CD8-positive, alpha-beta memory T cell (primary cell): ENCODE results near the gene SRGAP1. TPM values are rescaled to one million over a fixed set of nuclear protein-coding genes. Genes with fewer than 3 reads are reported as not detected.
"Not testable (repeated sequence)": the region's sequence is repeated elsewhere in the genome, so short reads cannot be mapped to it uniquely, and the experiment has no call there.

Experiments used
- CTCF ChIA-PET: fragments of 350-600 bp; sonication (Branson Sonifier 250); formaldehyde crosslinking; loops from one replicate; lab custom pipeline; 2021; ENCODE audit warnings: antibody characterized with exemption; lab: Charles Lee
- POLR2A ChIA-PET: fragments of 350-600 bp; sonication (Branson Sonifier 250); formaldehyde crosslinking; loops from one replicate; lab custom pipeline; 2021; ENCODE audit warnings: antibody characterized with exemption; lab: Charles Lee
- DNase-seq, 5 donors: peaks; one replicate each; pipeline versions ENCODE4 v3.0.0 to v3.0.0-alpha.2; 2020 to 2022; ENCODE audit warnings: mixed read lengths in 1 of 5
- H3K27ac ChIP-seq: one replicate; pipeline ENCODE4 v1.7.0; 2013; ENCODE audit warnings: low read depth, mild to moderate bottlenecking, low read length, moderate library complexity
- H3K27me3 ChIP-seq: 2 replicates; pipeline ENCODE4 v1.7.0; 2013; ENCODE audit warnings: low read length, mild to moderate bottlenecking; ENCODE audit not compliant: insufficient read depth, poor library complexity, severe bottlenecking
- H3K36me3 ChIP-seq: 2 replicates; pipeline ENCODE4 v1.7.0; 2013; ENCODE audit warnings: mild to moderate bottlenecking, low read length, moderate library complexity; ENCODE audit not compliant: insufficient read depth
- H3K4me1 ChIP-seq: 2 replicates; pipeline ENCODE4 v1.7.0; 2013; ENCODE audit warnings: mild to moderate bottlenecking, low read length, moderate library complexity; ENCODE audit not compliant: insufficient read depth
- H3K4me3 ChIP-seq: 2 replicates; pipeline ENCODE4 v1.7.0; 2013; ENCODE audit warnings: mild to moderate bottlenecking, low read length
- H3K9me3 ChIP-seq: 2 replicates; pipeline ENCODE4 v1.7.0; 2013; ENCODE audit warnings: mild to moderate bottlenecking, low read length
- H3K27ac Mint-ChIP-seq, 8 donors: one replicate each; pipeline ENCODE4 v1.8.0; 2020 to 2021; ENCODE audit warnings: mixed read lengths in 8 of 8, mild to moderate bottlenecking in 6 of 8, inconsistent platforms in 3 of 8, moderate library complexity in 3 of 8
- H3K27me3 Mint-ChIP-seq, 2 donors: one replicate each; pipeline ENCODE4 v1.8.0; 2020 to 2021; ENCODE audit warnings: mixed read lengths in 2 of 2, mild to moderate bottlenecking in 1 of 2, moderate library complexity in 1 of 2
- H3K36me3 Mint-ChIP-seq, 3 donors: one replicate each; pipeline ENCODE4 v1.8.0; 2020 to 2021; ENCODE audit warnings: mixed read lengths in 3 of 3, inconsistent platforms in 1 of 3, mild to moderate bottlenecking in 1 of 3
- H3K4me1 Mint-ChIP-seq, 3 donors: one replicate each; pipeline ENCODE4 v1.8.0; 2020 to 2021; ENCODE audit warnings: mixed read lengths in 3 of 3, inconsistent platforms in 1 of 3, mild to moderate bottlenecking in 1 of 3
- H3K4me3 Mint-ChIP-seq, 7 donors: one replicate each; pipeline ENCODE4 v1.8.0; 2020 to 2021; ENCODE audit warnings: mixed read lengths in 7 of 7, mild to moderate bottlenecking in 6 of 7, moderate library complexity in 4 of 7, inconsistent platforms in 2 of 7
- H3K9me3 Mint-ChIP-seq, 5 donors: one replicate each; pipeline ENCODE4 v1.8.0; 2020 to 2022; ENCODE audit warnings: mixed read lengths in 5 of 5, mild to moderate bottlenecking in 3 of 5, moderate library complexity in 2 of 5, inconsistent platforms in 1 of 5
- polyA plus RNA-seq: library from polyadenylated mRNA; unstranded; fragments of 300-500 nt; fragmentation: Illumina TruSeq; gene quantifications from one replicate; pipeline ENCODE4 v1.2.3, GENCODE V29; 2021
- total RNA-seq, 2 experiments: library from RNA; stranded (reverse); gene quantifications; one replicate each; pipeline ENCODE4 v1.2.3, GENCODE V29; 2021

The SRGAP1 gene
- total and polyA plus RNA-seq, 3 experiments from 2014 or later = 0.09 to 0.64 (median 0.61) TPM

GRCh38 chr12:64065881-64066451 lies 221.5 kb downstream of the SRGAP1 start:
- ChIA-PET CTCF (no interaction called here), POLR2A (no interaction called here)
- Histone ChIP-seq H3K4me3 (no peak overlapping the region), H3K36me3 (no peaks in the 10 kb centered on the region), H3K27me3 (no peaks in the 10 kb centered on the region), H3K4me1 (no peaks in the 10 kb centered on the region), H3K27ac (no peak overlapping the region), H3K9me3 (no peaks in the 10 kb centered on the region)
- H3K27ac Mint-ChIP-seq = no peak overlapping the region
- H3K4me3 Mint-ChIP-seq = no peak overlapping the region
- no peaks in the 10 kb centered on the region for H3K36me3 Mint-ChIP-seq
- H3K27me3 Mint-ChIP-seq = peaks cover 2 to 21% of the 10 kb centered on the region in 2 donors
- no peaks in the 10 kb centered on the region for H3K9me3 Mint-ChIP-seq
- DNase-seq = no peak
- no peaks in the 10 kb centered on the region for H3K4me1 Mint-ChIP-seq

- Histone ChIP-seq H3K9me3 (no peaks in the 10 kb centered on the region), H3K27me3 (no peaks in the 10 kb centered on the region), H3K4me3 (no peak overlapping the region), H3K27ac (no peak overlapping the region), H3K36me3 (no peaks in the 10 kb centered on the region), H3K4me1 (no peaks in the 10 kb centered on the region)
- Mint-ChIP-seq H3K9me3 (no peaks in the 10 kb centered on the region), H3K4me3 (no peak overlapping the region), H3K27ac (no peak overlapping the region), H3K27me3 (peaks cover 2 to 21% of the 10 kb centered on the region in 2 donors), H3K36me3 (no peaks in the 10 kb centered on the region), H3K4me1 (no peaks in the 10 kb centered on the region)
- ChIA-PET CTCF (no interaction called here), POLR2A (no interaction called here)
- no peak for DNase-seq
Measured at GRCh38 chr12:64066776-64067175, 222.3 kb downstream of the SRGAP1 start.

GRCh38 chr12:64070454-64070853 lies 226.0 kb downstream of the SRGAP1 start:
- POLR2A ChIA-PET = no interaction called here
- Mint-ChIP-seq H3K4me1 (no peaks in the 10 kb centered on the region), H3K27me3 (peaks cover 1 to 20% of the 10 kb centered on the region in 2 donors)

GRCh38 chr12:64072916-64073575 lies 228.5 kb downstream of the SRGAP1 start:
- Histone ChIP-seq H3K36me3 (no peaks in the 10 kb centered on the region), H3K4me3 (no peak overlapping the region), H3K9me3 (no peaks in the 10 kb centered on the region), H3K27ac (no peak overlapping the region), H3K27me3 (no peaks in the 10 kb centered on the region), H3K4me1 (no peaks in the 10 kb centered on the region)
- Mint-ChIP-seq H3K27ac (no peak overlapping the region), H3K4me1 (no peaks in the 10 kb centered on the region), H3K9me3 (peaks cover 0 to 3% (median 0%) of the 10 kb centered on the region in 5 donors), H3K36me3 (no peaks in the 10 kb centered on the region), H3K4me3 (no peak overlapping the region), H3K27me3 (peaks cover 1 to 14% of the 10 kb centered on the region in 2 donors)
- POLR2A ChIA-PET = no interaction called here
- DNase-seq = no peak
- CTCF ChIA-PET = no interaction called here

More at GRCh38 chr12:64070454-64070853, 226.0 kb downstream of the SRGAP1 start:
- Mint-ChIP-seq H3K9me3 (peaks cover 0 to 3% (median 0%) of the 10 kb centered on the region in 5 donors), H3K4me3 (no peak overlapping the region), H3K36me3 (no peaks in the 10 kb centered on the region), H3K27ac (no peak overlapping the region)
- no peaks in the 10 kb centered on the region for H3K27me3 ChIP-seq
- DNase-seq = no peak
- H3K27ac ChIP-seq = no peak overlapping the region
- H3K4me1 ChIP-seq = no peaks in the 10 kb centered on the region
- H3K4me3 ChIP-seq = no peak overlapping the region
- CTCF ChIA-PET = no interaction called here
- H3K9me3 ChIP-seq = no peaks in the 10 kb centered on the region
- H3K36me3 ChIP-seq = no peaks in the 10 kb centered on the region

- H3K9me3 ChIP-seq, H3K4me1 Mint-ChIP-seq, POLR2A ChIA-PET, H3K4me3 Mint-ChIP-seq, H3K4me3 ChIP-seq, H3K36me3 ChIP-seq, H3K27ac ChIP-seq, H3K27me3 ChIP-seq, DNase-seq, CTCF ChIA-PET, H3K4me1 ChIP-seq, H3K9me3 Mint-ChIP-seq, H3K27ac Mint-ChIP-seq, H3K36me3 Mint-ChIP-seq: not testable (repeated sequence)
- peaks cover 5 to 15% of the 10 kb centered on the region in 2 donors for H3K27me3 Mint-ChIP-seq
Measured at GRCh38 chr12:64076565-64076964, 232.1 kb downstream of the SRGAP1 start.

GRCh38 chr12:64077922-64078321 lies 233.4 kb downstream of the SRGAP1 start:
- Histone ChIP-seq H3K36me3 (no peaks in the 10 kb centered on the region), H3K27ac (no peak overlapping the region), H3K27me3 (no peaks in the 10 kb centered on the region), H3K9me3 (no peaks in the 10 kb centered on the region), H3K4me1 (no peaks in the 10 kb centered on the region), H3K4me3 (no peak overlapping the region)
- no peak for DNase-seq
- H3K4me1 Mint-ChIP-seq = no peaks in the 10 kb centered on the region
- H3K36me3 Mint-ChIP-seq = no peaks in the 10 kb centered on the region
- POLR2A ChIA-PET = no interaction called here
- no peak overlapping the region for H3K27ac Mint-ChIP-seq
- H3K27me3 Mint-ChIP-seq = peaks cover 5 to 16% of the 10 kb centered on the region in 2 donors
- H3K4me3 Mint-ChIP-seq = no peak overlapping the region
- peaks cover 0 to 3% (median 0%) of the 10 kb centered on the region in 5 donors for H3K9me3 Mint-ChIP-seq
- CTCF ChIA-PET = no interaction called here

GRCh38 chr12:64080319-64081007 lies 236.0 kb downstream of the SRGAP1 start:
- Histone ChIP-seq H3K4me1 (no peaks in the 10 kb centered on the region), H3K27ac (no peak overlapping the region), H3K4me3 (no peak overlapping the region), H3K36me3 (no peaks in the 10 kb centered on the region), H3K9me3 (no peaks in the 10 kb centered on the region), H3K27me3 (no peaks in the 10 kb centered on the region)
- Mint-ChIP-seq H3K27me3 (peaks cover 4 to 15% of the 10 kb centered on the region in 2 donors), H3K4me3 (no peak overlapping the region), H3K9me3 (peaks cover 0 to 2% (median 0%) of the 10 kb centered on the region in 5 donors), H3K4me1 (no peaks in the 10 kb centered on the region), H3K36me3 (no peaks in the 10 kb centered on the region), H3K27ac (no peak overlapping the region)
- ChIA-PET CTCF (no interaction called here), POLR2A (no interaction called here)
- no peak for DNase-seq

- Histone ChIP-seq H3K9me3 (no peaks in the 10 kb centered on the region), H3K27me3 (no peaks in the 10 kb centered on the region), H3K36me3 (no peaks in the 10 kb centered on the region), H3K27ac (no peak overlapping the region), H3K4me1 (no peaks in the 10 kb centered on the region), H3K4me3 (no peak overlapping the region)
- CTCF ChIA-PET = no interaction called here
- H3K27ac Mint-ChIP-seq = no peak overlapping the region
- peaks cover 4 to 16% of the 10 kb centered on the region in 2 donors for H3K27me3 Mint-ChIP-seq
- no peaks in the 10 kb centered on the region for H3K36me3 Mint-ChIP-seq
- H3K4me3 Mint-ChIP-seq = no peak overlapping the region
- H3K4me1 Mint-ChIP-seq = no peaks in the 10 kb centered on the region
- POLR2A ChIA-PET = no interaction called here
- H3K9me3 Mint-ChIP-seq = peaks cover 0 to 2% (median 0%) of the 10 kb centered on the region in 5 donors
- no peak for DNase-seq
Measured at GRCh38 chr12:64081008-64081404, 236.5 kb downstream of the SRGAP1 start.
